Stomach (tissue), 4 donors: ENCODE measurements around the gene TM7SF3.

ENCODE experiments used
- EP300 ChIP-seq: sonication (generic); formaldehyde crosslinking; IDR thresholded peaks from one replicate; pipeline ENCODE4 v1.6.1; 2017; ENCODE audit warnings: antibody characterized with exemption
- POLR2A ChIP-seq, 4 donors: fragments of 450-650 bp; IDR thresholded peaks; one replicate each; pipeline ENCODE4 v1.6.1; 2016; ENCODE audit warnings: antibody characterized with exemption in 4 of 4, control low read depth in 2 of 4, mild to moderate bottlenecking in 1 of 4, moderate library complexity in 1 of 4
- POLR2AphosphoS5 ChIP-seq, 3 donors: sonication (generic); formaldehyde crosslinking; IDR thresholded peaks; one replicate each; pipeline ENCODE4 v1.6.1; 2016; ENCODE audit warnings: antibody characterized with exemption in 3 of 3
- TF ChIP-seq, protein P1 (sequence below), 7 experiments: fragments of 450-650 bp in 4 of 7; fragments of 200-600 bp in 3 of 7; sonication (generic) in 3 of 7; IDR thresholded peaks; one replicate each; pipeline ENCODE4 v1.5.1; 2016 to 2019; ENCODE audit warnings: antibody characterized with exemption in 7 of 7, control low read depth in 2 of 7, mild to moderate bottlenecking in 1 of 7

DNA sequence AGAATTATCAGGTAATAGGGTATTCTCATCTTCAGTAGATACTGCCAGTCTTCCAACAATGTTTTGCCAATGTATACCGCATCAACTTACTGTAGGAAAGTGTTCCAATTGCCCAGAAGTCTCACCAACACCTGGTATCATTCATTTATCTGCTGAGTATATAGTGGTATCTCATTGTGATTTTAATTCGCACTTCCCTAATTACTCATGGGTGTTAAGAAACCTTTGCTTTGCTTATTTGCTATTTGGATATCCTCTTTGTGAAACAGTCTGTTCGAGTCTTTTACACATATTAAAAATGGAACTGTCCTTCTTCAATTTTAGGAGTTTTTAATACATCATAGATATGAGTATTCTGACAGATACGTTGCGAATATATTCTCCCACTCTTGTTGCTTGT, 6.1 kb downstream of the TM7SF3 start:
- TF ChIP-seq, protein P1, sequence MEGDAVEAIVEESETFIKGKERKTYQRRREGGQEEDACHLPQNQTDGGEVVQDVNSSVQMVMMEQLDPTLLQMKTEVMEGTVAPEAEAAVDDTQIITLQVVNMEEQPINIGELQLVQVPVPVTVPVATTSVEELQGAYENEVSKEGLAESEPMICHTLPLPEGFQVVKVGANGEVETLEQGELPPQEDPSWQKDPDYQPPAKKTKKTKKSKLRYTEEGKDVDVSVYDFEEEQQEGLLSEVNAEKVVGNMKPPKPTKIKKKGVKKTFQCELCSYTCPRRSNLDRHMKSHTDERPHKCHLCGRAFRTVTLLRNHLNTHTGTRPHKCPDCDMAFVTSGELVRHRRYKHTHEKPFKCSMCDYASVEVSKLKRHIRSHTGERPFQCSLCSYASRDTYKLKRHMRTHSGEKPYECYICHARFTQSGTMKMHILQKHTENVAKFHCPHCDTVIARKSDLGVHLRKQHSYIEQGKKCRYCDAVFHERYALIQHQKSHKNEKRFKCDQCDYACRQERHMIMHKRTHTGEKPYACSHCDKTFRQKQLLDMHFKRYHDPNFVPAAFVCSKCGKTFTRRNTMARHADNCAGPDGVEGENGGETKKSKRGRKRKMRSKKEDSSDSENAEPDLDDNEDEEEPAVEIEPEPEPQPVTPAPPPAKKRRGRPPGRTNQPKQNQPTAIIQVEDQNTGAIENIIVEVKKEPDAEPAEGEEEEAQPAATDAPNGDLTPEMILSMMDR (IDR thresholded peaks at IDR 0.05), result no peak
- no peak for TF ChIP-seq POLR2A (IDR thresholded peaks at IDR 0.05)
- TF ChIP-seq POLR2AphosphoS5 (IDR thresholded peaks at IDR 0.05), result no peak
- no peak for TF ChIP-seq EP300
